ENCODE measurements around the gene ARAF.

ARAF gene

GRCh38 chrX:47610511-47610910, 49.5 kb downstream of the ARAF start:
- TF ChIP-seq POLR2AphosphoS5 (IDR thresholded peaks at IDR 0.05; ENCODE audit: low read depth, low read length) = no peak
- TF ChIP-seq FOXP2 (optimal IDR thresholded peaks at IDR 0.05; ENCODE audit: borderline replicate concordance, extremely low read depth, extremely low read length, insufficient read depth) = no peak
- TF ChIP-seq REST (IDR thresholded peaks at IDR 0.05; ENCODE audit: insufficient read depth in 1 of 2, low read depth in 2 of 2, low read length in 2 of 2) = no peak
- no peak for TF ChIP-seq TAF1 (IDR thresholded peaks at IDR 0.05; ENCODE audit: borderline replicate concordance, insufficient read depth, low read length)
- no peak for TF ChIP-seq SIN3A (IDR thresholded peaks at IDR 0.05; ENCODE audit: borderline replicate concordance, insufficient read depth, low read length)

GRCh38 chrX:47611489-47611888, 50.5 kb downstream of the ARAF start:
- TF ChIP-seq SIN3A (IDR thresholded peaks at IDR 0.05; ENCODE audit: borderline replicate concordance, insufficient read depth, low read length) (no peak), FOXP2 (optimal IDR thresholded peaks at IDR 0.05; ENCODE audit: borderline replicate concordance, extremely low read depth, extremely low read length, insufficient read depth) (no peak), REST (IDR thresholded peaks at IDR 0.05; ENCODE audit: insufficient read depth in 1 of 2, low read depth in 2 of 2, low read length in 2 of 2) (no peak), POLR2AphosphoS5 (IDR thresholded peaks at IDR 0.05; ENCODE audit: low read depth, low read length) (no peak), TAF1 (IDR thresholded peaks at IDR 0.05; ENCODE audit: borderline replicate concordance, insufficient read depth, low read length) (no peak)

- no peak for TF ChIP-seq POLR2AphosphoS5 (IDR thresholded peaks at IDR 0.05; ENCODE audit: low read depth, low read length)
Measured at GRCh38 chrX:47611926-47612325, 50.9 kb downstream of the ARAF start.

GRCh38 chrX:47612418-47612817, 51.4 kb downstream of the ARAF start:
- TF ChIP-seq FOXP2 (optimal IDR thresholded peaks at IDR 0.05; ENCODE audit: borderline replicate concordance, extremely low read depth, extremely low read length, insufficient read depth) (no peak), POLR2AphosphoS5 (IDR thresholded peaks at IDR 0.05; ENCODE audit: low read depth, low read length) (no peak), SIN3A (IDR thresholded peaks at IDR 0.05; ENCODE audit: borderline replicate concordance, insufficient read depth, low read length) (no peak), REST (IDR thresholded peaks at IDR 0.05; ENCODE audit: insufficient read depth in 1 of 2, low read depth in 2 of 2, low read length in 2 of 2) (no peak), TAF1 (IDR thresholded peaks at IDR 0.05; ENCODE audit: borderline replicate concordance, insufficient read depth, low read length) (no peak)

GRCh38 chrX:47613082-47613481, 52.1 kb downstream of the ARAF start:
- TF ChIP-seq TAF1 (IDR thresholded peaks at IDR 0.05; ENCODE audit: borderline replicate concordance, insufficient read depth, low read length) = no peak
- no peak for TF ChIP-seq REST (IDR thresholded peaks at IDR 0.05; ENCODE audit: insufficient read depth in 1 of 2, low read depth in 2 of 2, low read length in 2 of 2)
- no peak for TF ChIP-seq SIN3A (IDR thresholded peaks at IDR 0.05; ENCODE audit: borderline replicate concordance, insufficient read depth, low read length)
- TF ChIP-seq FOXP2 (optimal IDR thresholded peaks at IDR 0.05; ENCODE audit: borderline replicate concordance, extremely low read depth, extremely low read length, insufficient read depth) = no peak
- TF ChIP-seq POLR2AphosphoS5 (IDR thresholded peaks at IDR 0.05; ENCODE audit: low read depth, low read length) = no peak
